SU-DHL-6 (cell line): ENCODE data around the gene THAP12.

Experiments
- H2AFZ ChIP-seq: fragments of 200-600 bp; sonication (generic); 2 replicates; pipeline ENCODE4 v1.6.1; 2014; ENCODE audit warnings: low read depth, mild to moderate bottlenecking, moderate library complexity, mixed read lengths, antibody characterized with exemption, low read length; ENCODE audit not compliant: severe bottlenecking
- H3F3A ChIP-seq: fragments of 200-600 bp; shearing (Covaris generic); 2 replicates; pipeline ENCODE4 v1.6.0; 2016; ENCODE audit warnings: antibody characterized with exemption, mild to moderate bottlenecking; ENCODE audit not compliant: insufficient read depth
- H3K27ac ChIP-seq: fragments of 200-600 bp; sonication (generic); 2 replicates; pipeline ENCODE4 v1.5.1; 2016; ENCODE audit warnings: low read depth, mild to moderate bottlenecking, low read length, moderate library complexity, mixed read lengths
- H3K27me3 ChIP-seq: fragments of 200-600 bp; sonication (generic), shearing (Covaris generic); 2 replicates; pipeline ENCODE4 v1.6.0; 2014; ENCODE audit warnings: mild to moderate bottlenecking, low read length
- H3K36me3 ChIP-seq: fragments of 200-600 bp; sonication (generic); 2 replicates; pipeline ENCODE4 v1.6.1; 2014; ENCODE audit warnings: mild to moderate bottlenecking, low read length, mixed read lengths
- H3K4me2 ChIP-seq: fragments of 300-600, 200-600 bp; shearing (Covaris generic), sonication (generic); 2 replicates; pipeline ENCODE4 v1.6.0; 2014; ENCODE audit warnings: low read length, low read depth, mild to moderate bottlenecking; ENCODE audit not compliant: poor library complexity, severe bottlenecking
- H3K4me3 ChIP-seq: fragments of 200-600 bp; sonication (generic); 2 replicates; pipeline ENCODE4 v1.5.1; 2014; ENCODE audit warnings: antibody characterized with exemption, low read length, mild to moderate bottlenecking, mixed read lengths; ENCODE audit not compliant: insufficient read depth, poor library complexity, severe bottlenecking
- H3K79me2 ChIP-seq: fragments of 200-600 bp; sonication (generic); 2 replicates; pipeline ENCODE4 v1.6.1; 2014; ENCODE audit warnings: mild to moderate bottlenecking, low read length, moderate library complexity; ENCODE audit not compliant: insufficient read depth
- H3K9ac ChIP-seq: fragments of 200-600 bp; sonication (generic); 2 replicates; pipeline ENCODE4 v1.7.0; 2014; ENCODE audit warnings: mild to moderate bottlenecking, low read length
- H3K9me2 ChIP-seq: fragments of 200-600 bp; sonication (generic); replicated peaks from 2 replicates; pipeline ENCODE4 v1.6.1; 2014; ENCODE audit warnings: low read length; ENCODE audit not compliant: insufficient read depth
- H3K9me3 ChIP-seq: fragments of 200-600 bp; sonication (generic); 2 replicates; pipeline ENCODE4 v1.6.1; 2014; ENCODE audit warnings: low read length, mixed read lengths; ENCODE audit not compliant: insufficient read depth
- H4K20me1 ChIP-seq: fragments of 200-600 bp; sonication (generic); 2 replicates; pipeline ENCODE4 v1.6.1; 2014; ENCODE audit warnings: low read depth, mild to moderate bottlenecking, antibody characterized with exemption, low read length, moderate library complexity, mixed read lengths
- EZH2phosphoT487 ChIP-seq: fragments of 200-600 bp; sonication (generic), shearing (Covaris generic); conservative IDR thresholded peaks from 2 replicates; pipeline ENCODE4 v1.6.1; 2018; ENCODE audit warnings: mild to moderate bottlenecking, antibody characterized with exemption, low read length, moderate library complexity, mixed read lengths
- TF ChIP-seq, protein P1 (sequence below): fragments of 200-600 bp; sonication (generic); IDR thresholded peaks from one replicate; pipeline ENCODE4 v1.5.1; 2017; ENCODE audit warnings: antibody characterized with exemption, mild to moderate bottlenecking, low read length, moderate library complexity; ENCODE audit not compliant: insufficient read depth, poor library complexity, severe bottlenecking

The THAP12 gene

DNA sequence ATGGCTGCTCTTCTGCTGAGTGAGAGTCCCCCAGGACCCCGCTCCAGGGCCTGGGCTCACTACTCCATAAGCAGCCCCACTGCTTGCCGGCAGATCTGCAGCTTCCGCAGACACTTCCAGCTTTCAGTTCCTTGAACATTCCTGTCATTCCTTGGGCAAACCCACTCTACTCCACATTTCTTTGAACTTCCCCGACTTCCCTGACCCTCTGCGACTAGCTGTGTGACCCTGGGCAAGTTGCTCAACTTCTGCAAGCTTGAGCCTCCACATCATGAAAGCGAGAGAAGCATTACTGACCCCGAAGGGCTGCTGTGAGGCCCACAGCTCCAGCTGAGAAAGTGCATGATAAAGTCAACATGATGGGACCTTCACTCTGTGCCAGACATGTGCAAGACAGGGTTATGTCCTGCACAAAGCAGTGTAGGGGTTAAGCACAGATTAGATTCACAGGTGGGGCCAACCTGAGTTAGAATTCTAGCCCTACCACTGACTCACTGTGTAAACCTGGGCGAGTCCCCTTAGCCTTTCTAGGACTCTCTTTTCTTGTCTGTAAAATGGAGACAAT lies 51.8 kb downstream of the THAP12 start:
- no peak overlapping the region for H3K27ac ChIP-seq
- no peak overlapping the region for H3K4me2 ChIP-seq
- H3K36me3 ChIP-seq = no peaks in the 10 kb centered on the region
- no peaks in the 10 kb centered on the region for H3K9me2 ChIP-seq
- no peak overlapping the region for H3K9ac ChIP-seq
- H4K20me1 ChIP-seq = no peaks in the 10 kb centered on the region
- H3F3A ChIP-seq = no peaks in the 10 kb centered on the region
- no peak overlapping the region for H2AFZ ChIP-seq
- TF ChIP-seq, protein P1, sequence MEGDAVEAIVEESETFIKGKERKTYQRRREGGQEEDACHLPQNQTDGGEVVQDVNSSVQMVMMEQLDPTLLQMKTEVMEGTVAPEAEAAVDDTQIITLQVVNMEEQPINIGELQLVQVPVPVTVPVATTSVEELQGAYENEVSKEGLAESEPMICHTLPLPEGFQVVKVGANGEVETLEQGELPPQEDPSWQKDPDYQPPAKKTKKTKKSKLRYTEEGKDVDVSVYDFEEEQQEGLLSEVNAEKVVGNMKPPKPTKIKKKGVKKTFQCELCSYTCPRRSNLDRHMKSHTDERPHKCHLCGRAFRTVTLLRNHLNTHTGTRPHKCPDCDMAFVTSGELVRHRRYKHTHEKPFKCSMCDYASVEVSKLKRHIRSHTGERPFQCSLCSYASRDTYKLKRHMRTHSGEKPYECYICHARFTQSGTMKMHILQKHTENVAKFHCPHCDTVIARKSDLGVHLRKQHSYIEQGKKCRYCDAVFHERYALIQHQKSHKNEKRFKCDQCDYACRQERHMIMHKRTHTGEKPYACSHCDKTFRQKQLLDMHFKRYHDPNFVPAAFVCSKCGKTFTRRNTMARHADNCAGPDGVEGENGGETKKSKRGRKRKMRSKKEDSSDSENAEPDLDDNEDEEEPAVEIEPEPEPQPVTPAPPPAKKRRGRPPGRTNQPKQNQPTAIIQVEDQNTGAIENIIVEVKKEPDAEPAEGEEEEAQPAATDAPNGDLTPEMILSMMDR = no peak
- no peak for TF ChIP-seq EZH2phosphoT487
- H3K9me3 ChIP-seq = peaks cover 1% of the 10 kb centered on the region; the same call in 1 of the 2 replicates
- no peaks in the 10 kb centered on the region for H3K27me3 ChIP-seq
- H3K79me2 ChIP-seq = no peaks in the 10 kb centered on the region
- H3K4me3 ChIP-seq = no peak overlapping the region

DNA sequence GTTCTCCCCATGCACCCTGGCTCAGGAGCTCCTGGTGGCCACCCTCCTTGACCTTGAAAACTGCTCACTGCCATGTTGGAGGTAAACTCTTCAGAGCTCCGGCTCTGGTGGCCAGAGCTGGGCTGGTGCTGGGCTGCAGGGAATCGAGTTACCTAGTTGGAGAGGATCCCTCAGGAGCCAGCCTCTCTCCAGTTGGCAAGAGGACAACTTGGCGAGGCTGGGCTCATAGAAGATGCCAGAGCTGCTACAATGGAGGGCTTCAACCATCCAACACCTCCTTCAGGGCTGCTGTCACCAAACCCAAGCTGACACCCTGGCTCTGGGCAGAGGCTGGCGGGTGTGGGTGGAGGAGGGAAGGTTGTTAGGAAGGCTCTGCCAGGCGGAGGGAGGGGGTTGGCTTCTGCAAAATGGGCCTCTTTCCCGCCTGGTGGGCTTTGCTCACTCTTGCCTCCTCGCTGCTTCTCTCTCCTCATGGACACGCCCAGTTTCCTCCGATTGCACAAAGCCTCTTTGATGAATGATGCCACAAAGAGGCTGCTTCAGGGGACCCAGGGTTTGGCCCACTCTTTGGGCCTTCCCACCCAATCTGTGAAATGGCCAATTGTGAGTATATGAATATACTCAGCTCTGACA lies 53.1 kb downstream of the THAP12 start:
- Histone ChIP-seq H3K9me2 (no peaks in the 10 kb centered on the region), H4K20me1 (no peaks in the 10 kb centered on the region), H3K4me3 (no peak overlapping the region), H3K4me2 (no peak overlapping the region), H3K27ac (no peak overlapping the region), H3K9me3 (no peaks in the 10 kb centered on the region), H3K36me3 (no peaks in the 10 kb centered on the region), H3F3A (no peaks in the 10 kb centered on the region), H2AFZ (no peak overlapping the region), H3K79me2 (no peaks in the 10 kb centered on the region), H3K9ac (no peak overlapping the region), H3K27me3 (no peaks in the 10 kb centered on the region)
- TF ChIP-seq, protein P1 = no peak
- TF ChIP-seq EZH2phosphoT487 = no peak

DNA sequence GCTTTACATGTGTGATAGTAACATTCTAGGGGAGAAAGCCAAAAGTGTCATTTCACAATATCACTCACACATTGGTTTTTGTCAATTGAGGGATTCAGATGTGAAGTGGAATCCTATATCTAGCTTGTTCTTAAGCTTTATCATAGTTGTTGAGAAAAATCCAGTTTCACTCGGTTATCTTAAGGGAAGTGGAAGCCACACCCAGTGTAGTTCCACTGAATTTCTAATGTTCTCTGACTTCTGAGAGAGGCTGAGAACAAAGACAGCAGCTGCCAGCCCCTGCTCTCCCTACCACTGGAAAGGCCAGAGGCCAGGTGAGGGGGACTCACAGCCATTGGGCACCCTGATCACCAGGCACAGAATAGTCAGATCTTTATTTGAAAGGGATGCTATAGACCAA lies 53.7 kb downstream of the THAP12 start:
- Histone ChIP-seq H4K20me1 (no peaks in the 10 kb centered on the region), H3K79me2 (no peaks in the 10 kb centered on the region), H3K9ac (no peak overlapping the region), H3F3A (no peaks in the 10 kb centered on the region), H3K9me3 (no peaks in the 10 kb centered on the region), H3K36me3 (no peaks in the 10 kb centered on the region), H3K27ac (no peak overlapping the region), H2AFZ (no peak overlapping the region), H3K27me3 (no peaks in the 10 kb centered on the region), H3K4me3 (no peak overlapping the region), H3K4me2 (no peak overlapping the region), H3K9me2 (no peaks in the 10 kb centered on the region)
- no peak for TF ChIP-seq EZH2phosphoT487
- TF ChIP-seq, protein P1 = no peak
